B cell (primary cell): Measurements from ENCODE around the gene B9D2. TPM values are rescaled to one million over a fixed set of nuclear protein-coding genes. Genes with fewer than 3 reads are reported as not detected.

Source experiments
- ATAC-seq: fragments of 200-7000 bp; cut with Tn5 transposase; one replicate; pipeline ENCODE4 v1.10.0; 2021; ENCODE audit warnings: low read depth, mild to moderate bottlenecking, moderate number of reproducible peaks, moderate library complexity
- CTCF ChIA-PET: fragments of 350-600 bp; sonication (Branson Sonifier 250); formaldehyde crosslinking; loops from one replicate; lab custom pipeline; 2021; ENCODE audit warnings: antibody characterized with exemption, inconsistent platforms; lab: Charles Lee
- POLR2A ChIA-PET: fragments of 350-600 bp; sonication (Branson Sonifier 250); formaldehyde crosslinking; loops from one replicate; lab custom pipeline; 2021; ENCODE audit warnings: antibody characterized with exemption; lab: Charles Lee
- DNase-seq: peaks from one replicate; pipeline ENCODE4 v3.0.0; 2013
- H2AFZ ChIP-seq: 2 replicates; pipeline ENCODE4 v1.6.1; 2012; ENCODE audit warnings: mild to moderate bottlenecking, low read depth, low read length; ENCODE audit not compliant: insufficient read depth, poor library complexity, severe bottlenecking
- H3K27ac ChIP-seq, 2 donors: 1 replicate in 1 of 2; 2 replicates in 1 of 2; pipeline ENCODE4 v1.5.1; 2012 to 2013; ENCODE audit warnings: low read length in 2 of 2, mild to moderate bottlenecking in 2 of 2, moderate library complexity in 1 of 2
- H3K27me3 ChIP-seq, 4 experiments: fragments of 200-600 bp in 1 of 4; sonication (generic) in 1 of 4; replicated peaks in 1 of 4; 1 replicate in 2 of 4; 2 replicates in 2 of 4; pipeline versions ENCODE4 v1.6.1 to v1.7.0; 2013 to 2016; ENCODE audit warnings: low read length in 3 of 4, mild to moderate bottlenecking in 2 of 4, mixed read lengths in 1 of 4, moderate library complexity in 1 of 4; ENCODE audit not compliant: insufficient read depth in 4 of 4, control insufficient read depth in 3 of 4; ENCODE audit errors: control extremely low read depth in 1 of 4
- H3K36me3 ChIP-seq, 2 experiments: replicated peaks in 1 of 2; 1 replicate in 1 of 2; 2 replicates in 1 of 2; pipeline versions ENCODE4 v1.6.1 to v1.7.1; 2013; ENCODE audit warnings: low read length in 1 of 2; ENCODE audit not compliant: insufficient read depth in 2 of 2, control insufficient read depth in 1 of 2; ENCODE audit errors: control extremely low read depth in 1 of 2, extremely low read depth in 1 of 2
- H3K4me1 ChIP-seq, 2 donors: fragments of 200-600 bp in 1 of 2; sonication (generic) in 1 of 2; 1 replicate in 1 of 2; 2 replicates in 1 of 2; pipeline versions ENCODE4 v1.5.1 to v1.6.1; 2013 to 2017; ENCODE audit warnings: low read length in 2 of 2; ENCODE audit not compliant: control insufficient read depth in 2 of 2, insufficient read depth in 2 of 2
- H3K4me2 ChIP-seq: replicated peaks from 2 replicates; pipeline ENCODE3; 2012; ENCODE audit warnings: mild to moderate bottlenecking, low read depth, low read length; ENCODE audit not compliant: poor library complexity, severe bottlenecking
- H3K4me3 ChIP-seq, 5 experiments: fragments of 200-600 bp in 1 of 5; sonication (generic) in 1 of 5; 1 replicate in 3 of 5; 2 replicates in 2 of 5; pipeline versions ENCODE4 v1.5.1 to v1.7.0; 2011 to 2016; ENCODE audit warnings: low read length in 4 of 5, mild to moderate bottlenecking in 4 of 5, low read depth in 2 of 5, control low read depth in 1 of 5, moderate library complexity in 1 of 5; ENCODE audit not compliant: insufficient read depth in 1 of 5; ENCODE audit errors: control extremely low read depth in 1 of 5, extremely low read depth in 1 of 5
- H3K79me2 ChIP-seq: fragments of 200-600 bp; sonication (generic); one replicate; pipeline ENCODE4 v1.6.0; 2016; ENCODE audit warnings: low read length; ENCODE audit not compliant: control insufficient read depth, insufficient read depth
- H3K9ac ChIP-seq: fragments of 200-600 bp; sonication (generic); 2 replicates; pipeline ENCODE4 v1.6.1; 2017; ENCODE audit warnings: mild to moderate bottlenecking, low read length, moderate library complexity
- H3K9me3 ChIP-seq, 3 donors: one replicate each; pipeline versions ENCODE4 v1.6.1 to v1.7.1; 2013; ENCODE audit warnings: low read length in 2 of 3; ENCODE audit not compliant: control insufficient read depth in 2 of 3, insufficient read depth in 1 of 3; ENCODE audit errors: control extremely low read depth in 1 of 3
- H4K20me1 ChIP-seq: 2 replicates; pipeline ENCODE4 v1.6.0; 2012; ENCODE audit warnings: mild to moderate bottlenecking, low read length; ENCODE audit not compliant: insufficient read depth, control insufficient read depth, poor library complexity, severe bottlenecking
- H3K27ac Mint-ChIP-seq: one replicate; pipeline ENCODE4 v1.8.0; 2021; ENCODE audit warnings: mixed read lengths
- H3K27me3 Mint-ChIP-seq: one replicate; pipeline ENCODE4 v1.8.0; 2021; ENCODE audit warnings: mixed read lengths
- H3K4me1 Mint-ChIP-seq: one replicate; pipeline ENCODE4 v1.8.0; 2021; ENCODE audit warnings: mixed read lengths
- H3K4me3 Mint-ChIP-seq: one replicate; pipeline ENCODE4 v1.8.0; 2021; ENCODE audit warnings: mixed read lengths
- H3K9me3 Mint-ChIP-seq: one replicate; pipeline ENCODE4 v1.8.0; 2022; ENCODE audit warnings: mixed read lengths; ENCODE audit not compliant: insufficient read depth
- EZH2 ChIP-seq: IDR thresholded peaks from 2 replicates; pipeline ENCODE4 v1.6.1; 2012; ENCODE audit warnings: borderline replicate concordance, low read depth, mild to moderate bottlenecking, moderate library complexity, low read length; ENCODE audit not compliant: insufficient read depth, poor library complexity, severe bottlenecking
- WGBS: methylation state at CpG from one replicate; pipeline ENCODE4 v1.1.5; 2013; ENCODE audit warnings: missing lambda C conversion rate; ENCODE audit not compliant: insufficient coverage; 5-methylcytosine and 5-hydroxymethylcytosine counted together
- intact Hi-C: fragments of 100-400 bp; cut with micrococcal nuclease; formaldehyde crosslinking; loops from one replicate; pipeline ENCODE4 v1.10.0; 2022
- polyA plus RNA-seq: library from polyadenylated mRNA; depleted of rRNA; stranded (reverse); fragments of >200 nt; gene quantifications from 2 replicates; pipeline ENCODE4 v1.2.3, GENCODE V29; 2012
- total RNA-seq, 2 donors: library from RNA; stranded (reverse); fragments of 120-200 nt in 1 of 2; gene quantifications; 1 replicate in 1 of 2; 2 replicates in 1 of 2; pipeline versions ENCODE4 v1.2.3 to v1.2.4, GENCODE V29; 2013 to 2022
- TF ChIP-seq, protein P1 (sequence below): fragments of 200-600 bp; IDR thresholded peaks from one replicate; pipeline ENCODE4 v1.8.0; 2022; ENCODE audit warnings: antibody characterized with exemption, mild to moderate bottlenecking

The B9D2 gene
- total and polyA plus RNA-seq, 2 donors (not counting 1 experiment from before 2014, with no cell fraction given) = 9.9 to 17.5 TPM

- Histone ChIP-seq H3K27me3 (no peaks in the 10 kb centered on the region), H3K4me3 (peak within 1 kb of the TSS; percentile 67 to 100 (median 92)), H3K4me2 (peak within 1 kb of the TSS; percentile 95), H3K36me3 (peaks cover 0 to 5% of the 10 kb centered on the region in 2 experiments), H2AFZ (peak within 1 kb of the TSS; percentile 66), H3K27ac (peak within 1 kb of the TSS; percentile 79 to 91), H3K9ac (peak within 1 kb of the TSS; percentile 88), H3K9me3 (no peaks in the 10 kb centered on the region), H3K79me2 (peaks cover 48% of the 10 kb centered on the region), H3K4me1 (peaks cover 26 to 30% of the 10 kb centered on the region in 2 donors), H4K20me1 (peaks cover 49% of the 10 kb centered on the region)
- intact Hi-C loops = loop anchor here (1.0 kb wide), 4 partner anchors 11 to 89 kb away; partner anchors contain the start of genes B9D2 and HNRNPUL1
- no peaks in the 10 kb centered on the region for H3K9me3 Mint-ChIP-seq
- CTCF ChIA-PET = interaction anchor here (1.5 to 7.6 kb wide), 8 partner anchors 11 to 210 kb away, joined by 5 to 130 read pairs (median 20); partner anchors contain the start of genes B9D2, CCDC97 and HNRNPUL1
- no peaks in the 10 kb centered on the region for H3K27me3 Mint-ChIP-seq
- peak within 1 kb of the TSS; percentile 92 for H3K27ac Mint-ChIP-seq
- TF ChIP-seq EZH2 = no peak
- TF ChIP-seq, protein P1, sequence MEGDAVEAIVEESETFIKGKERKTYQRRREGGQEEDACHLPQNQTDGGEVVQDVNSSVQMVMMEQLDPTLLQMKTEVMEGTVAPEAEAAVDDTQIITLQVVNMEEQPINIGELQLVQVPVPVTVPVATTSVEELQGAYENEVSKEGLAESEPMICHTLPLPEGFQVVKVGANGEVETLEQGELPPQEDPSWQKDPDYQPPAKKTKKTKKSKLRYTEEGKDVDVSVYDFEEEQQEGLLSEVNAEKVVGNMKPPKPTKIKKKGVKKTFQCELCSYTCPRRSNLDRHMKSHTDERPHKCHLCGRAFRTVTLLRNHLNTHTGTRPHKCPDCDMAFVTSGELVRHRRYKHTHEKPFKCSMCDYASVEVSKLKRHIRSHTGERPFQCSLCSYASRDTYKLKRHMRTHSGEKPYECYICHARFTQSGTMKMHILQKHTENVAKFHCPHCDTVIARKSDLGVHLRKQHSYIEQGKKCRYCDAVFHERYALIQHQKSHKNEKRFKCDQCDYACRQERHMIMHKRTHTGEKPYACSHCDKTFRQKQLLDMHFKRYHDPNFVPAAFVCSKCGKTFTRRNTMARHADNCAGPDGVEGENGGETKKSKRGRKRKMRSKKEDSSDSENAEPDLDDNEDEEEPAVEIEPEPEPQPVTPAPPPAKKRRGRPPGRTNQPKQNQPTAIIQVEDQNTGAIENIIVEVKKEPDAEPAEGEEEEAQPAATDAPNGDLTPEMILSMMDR = peak; percentile 84
- peak within 1 kb of the TSS; percentile 93 for H3K4me3 Mint-ChIP-seq
- POLR2A ChIA-PET = interaction anchor here (1.2 to 5.0 kb wide), 6 partner anchors 10 to 90 kb away, joined by 3 to 69 read pairs (median 20); partner anchors contain the start of genes B9D2 and HNRNPUL1
- DNase-seq (peak; percentile 97), ATAC-seq (peak; percentile 72)
- WGBS = under 1% methylated on average over 74 of the region's 78 CpGs
- H3K4me1 Mint-ChIP-seq = peaks cover 44% of the 10 kb centered on the region
These were observed 10.2 kb downstream of the B9D2 start, which contains the start of gene TGFB1 for GRCh38 chr19:41353466-41354342. TSS of gene TGFB1 (minus strand) at chr19:41353922. CDS start at chr19:41353044, 878 bp downstream.
